Left lobe of liver (tissue), 2 donors: ENCODE measurements around the gene AP1S2. TPM values are rescaled to one million over a fixed set of nuclear protein-coding genes. Genes with fewer than 3 reads are reported as not detected.
"Not testable (repeated sequence)": the region's sequence is repeated elsewhere in the genome, so short reads cannot be mapped to it uniquely, and the experiment has no call there.

Experiments
- ATAC-seq: fragments of 200-7000 bp; cut with Tn5 transposase; one replicate; pipeline ENCODE4 v1.9.1; 2020; ENCODE audit warnings: mild to moderate bottlenecking, moderate library complexity
- DNase-seq: peaks from one replicate; pipeline ENCODE4 v3.0.0-alpha.2; 2020; ENCODE audit warnings: low spot score
- total RNA-seq: library from RNA; stranded (reverse); gene quantifications from one replicate; pipeline ENCODE4 v1.2.1, GENCODE V29; 2021
- donor health status: DM: no; HTN: no; CAD: no; lungs with moderate emphysema.
- donor health status: DM: no; HTN: yes; CAD: no.

AP1S2 gene
- total RNA-seq: 3.9 TPM

DNA sequence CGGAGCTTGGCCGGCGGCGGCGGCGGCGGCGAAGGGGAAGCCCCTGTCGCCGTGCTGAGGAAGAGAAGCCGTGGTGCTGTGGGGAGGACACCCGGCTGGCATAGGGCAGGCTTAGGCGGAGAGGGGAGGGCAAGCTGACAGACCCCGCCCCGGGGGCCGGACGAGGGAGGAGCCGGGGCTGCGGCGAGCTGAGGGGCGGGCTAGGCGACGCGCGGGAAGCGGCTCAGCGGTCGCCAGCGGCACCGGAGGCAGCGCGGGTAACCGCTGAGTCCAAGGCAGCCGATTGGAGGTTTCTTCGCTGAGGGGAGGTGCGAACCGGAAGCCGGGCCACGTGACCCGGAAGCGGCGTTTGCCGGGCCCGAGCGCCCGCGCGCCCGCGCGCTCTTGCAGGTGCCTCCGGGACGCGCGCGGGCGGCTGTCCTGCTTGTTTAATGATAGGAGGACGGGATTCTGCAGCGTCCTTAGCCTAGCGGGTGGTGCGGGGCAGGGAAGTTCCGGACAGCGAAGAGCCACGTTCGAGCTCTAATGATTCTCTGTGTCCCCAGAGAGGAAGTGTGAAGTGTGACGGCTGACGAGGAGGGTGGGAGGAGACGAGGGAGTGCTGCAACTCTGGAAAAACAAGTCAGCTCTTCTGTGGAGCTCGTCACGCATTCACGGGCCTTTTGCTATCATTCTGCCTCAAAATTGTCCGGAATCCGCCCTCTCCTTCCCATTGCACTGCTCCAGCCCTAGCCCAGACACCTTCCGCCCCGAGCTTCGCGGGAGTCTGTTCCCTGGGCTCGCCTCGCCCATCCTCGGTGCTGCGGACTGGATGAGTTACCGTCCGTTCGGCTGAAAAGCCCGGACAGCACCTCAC lies at the start of gene AP1S2:
TSS of gene AP1S2 (minus strand) at position 102 of the 856 bp plus-strand sequence. CDS start 2,289 bp downstream, outside the sequence.
- DNase-seq (peak; percentile 93), ATAC-seq (peak; percentile 97)

DNA sequence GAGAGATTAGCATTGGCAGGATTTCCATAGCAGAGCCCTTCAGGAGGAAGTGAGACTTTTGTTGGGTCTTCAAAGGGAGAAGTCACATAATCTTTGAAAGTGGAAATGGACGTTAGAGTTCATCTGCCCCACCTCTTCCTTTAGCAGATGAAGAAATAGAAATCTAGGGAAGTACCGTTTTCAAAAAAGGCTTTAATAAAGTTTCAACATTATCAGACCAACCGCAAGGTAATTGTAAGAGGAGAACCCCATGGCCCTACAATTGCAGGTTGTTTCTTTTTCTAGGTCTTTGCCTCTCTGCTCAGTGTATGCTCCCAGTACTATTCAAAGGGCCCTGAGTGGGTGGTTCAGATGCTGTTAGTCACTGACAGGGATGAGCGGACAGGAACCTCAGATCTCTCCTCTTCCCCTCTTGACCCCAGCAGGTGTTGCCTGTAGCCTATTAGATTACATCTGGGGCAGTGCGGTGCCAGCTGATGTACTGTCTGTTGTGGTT lies 48.6 kb upstream of the AP1S2 start:
- ATAC-seq (no peak), DNase-seq (no peak)

- ATAC-seq (no peak), DNase-seq (no peak)
Observed at GRCh38 chrX:15895334-15895733, 40.7 kb upstream of the AP1S2 start.

GRCh38 chrX:15894724-15895123 lies 40.1 kb upstream of the AP1S2 start:
- ATAC-seq: no peak

GRCh38 chrX:15890463-15890862 lies 35.9 kb upstream of the AP1S2 start:
- ATAC-seq (no peak), DNase-seq (no peak)

More at GRCh38 chrX:15894724-15895123, 40.1 kb upstream of the AP1S2 start:
- DNase-seq: no peak

- no peak for DNase-seq
- no peak for ATAC-seq
Observed at GRCh38 chrX:15888062-15888461, 33.4 kb upstream of the AP1S2 start.

- no peak for DNase-seq
- ATAC-seq: no peak
Observed at GRCh38 chrX:15883540-15883863, 28.9 kb upstream of the AP1S2 start.

DNA sequence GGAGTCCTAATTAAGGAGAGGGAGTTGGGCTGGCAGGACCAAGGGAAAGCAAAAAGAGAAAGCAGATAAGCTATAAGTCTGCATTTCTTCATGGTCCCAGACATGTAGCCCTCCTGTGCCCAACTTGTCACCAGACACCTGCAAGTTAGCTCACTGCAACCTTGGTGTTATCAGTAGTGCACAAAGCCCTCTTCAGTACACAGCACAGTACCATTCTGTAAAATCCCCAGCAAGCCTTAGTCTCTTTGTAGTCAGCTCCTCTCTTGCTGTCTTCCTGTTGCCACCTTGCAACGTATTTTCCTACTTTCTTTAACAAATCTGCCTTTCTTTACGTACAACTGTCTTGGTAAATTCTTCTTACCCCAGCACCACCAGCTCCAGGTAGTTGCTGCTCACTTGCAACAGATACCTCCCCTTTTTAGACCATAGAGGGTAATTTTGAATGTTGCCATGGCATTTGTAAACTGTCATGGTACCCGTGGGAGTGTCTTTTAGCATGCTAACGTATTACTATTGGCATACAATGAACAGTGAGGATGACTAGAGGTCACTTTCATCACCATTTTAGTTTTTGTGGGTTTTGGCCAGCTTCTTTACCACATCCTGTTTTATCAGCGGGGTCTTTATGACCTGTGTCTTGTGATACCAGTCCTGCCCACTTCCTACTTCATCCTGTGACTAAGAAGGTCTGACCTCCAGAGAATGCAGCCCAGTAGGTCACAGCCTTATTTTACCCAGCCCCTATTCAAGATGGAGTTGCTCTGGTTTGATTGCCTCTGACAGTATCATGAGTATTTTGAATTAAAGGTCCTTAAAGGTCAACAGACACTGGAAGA lies 28.3 kb upstream of the AP1S2 start:
- no peak for DNase-seq
- ATAC-seq: no peak

DNA sequence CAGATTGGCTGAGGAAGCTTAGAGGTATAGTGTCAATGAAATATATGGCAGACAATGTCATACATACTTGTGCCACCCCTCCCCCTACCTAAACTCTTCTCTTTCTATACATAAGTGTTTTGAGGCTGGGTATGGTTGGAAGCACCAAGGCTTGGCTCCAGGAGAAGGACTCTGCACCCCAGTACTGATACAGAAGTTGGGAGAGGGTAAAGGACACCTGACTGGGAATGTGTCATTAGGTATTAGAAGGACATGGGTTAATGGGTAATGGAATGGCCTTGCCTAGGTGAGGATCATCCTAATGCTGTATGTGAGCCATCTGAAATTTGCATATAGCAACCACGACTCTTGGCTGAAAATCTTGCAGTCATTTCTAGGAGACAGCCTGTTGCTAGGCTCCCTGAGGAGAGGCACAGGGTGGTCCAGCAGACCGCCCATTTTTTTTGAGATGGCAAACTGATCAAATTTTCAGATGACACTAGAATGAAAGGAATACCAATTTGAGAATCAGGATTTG lies 26.8 kb upstream of the AP1S2 start:
- DNase-seq: no peak
- no peak for ATAC-seq

GRCh38 chrX:15877914-15878313 lies 23.3 kb upstream of the AP1S2 start:
- not testable (repeated sequence) for DNase-seq, ATAC-seq

DNA sequence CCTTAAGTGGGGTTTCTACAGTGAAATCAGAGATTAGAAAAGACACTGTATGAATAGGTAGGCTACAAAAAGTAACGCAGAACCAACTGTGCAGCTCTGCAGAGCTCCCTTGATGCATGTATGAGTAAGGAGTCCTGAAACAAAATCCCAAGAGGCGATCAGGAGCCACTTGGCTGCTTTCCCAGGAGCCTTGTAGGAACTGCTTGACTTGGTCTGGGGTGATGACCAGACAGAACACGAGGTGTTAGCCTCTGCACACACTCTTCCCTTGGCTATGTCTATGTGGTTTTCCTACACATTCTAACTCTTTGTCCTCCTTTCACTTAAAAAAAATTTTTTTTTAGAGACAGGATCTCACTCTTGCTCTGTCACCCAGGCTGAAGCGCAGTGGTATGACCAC lies 22.8 kb upstream of the AP1S2 start:
- DNase-seq: no peak
- ATAC-seq: no peak

GRCh38 chrX:15874672-15875071 lies 20.1 kb upstream of the AP1S2 start:
- DNase-seq: no peak
- no peak for ATAC-seq

GRCh38 chrX:15873566-15873965 lies 19.0 kb upstream of the AP1S2 start:
- no peak for ATAC-seq
- no peak for DNase-seq

DNA sequence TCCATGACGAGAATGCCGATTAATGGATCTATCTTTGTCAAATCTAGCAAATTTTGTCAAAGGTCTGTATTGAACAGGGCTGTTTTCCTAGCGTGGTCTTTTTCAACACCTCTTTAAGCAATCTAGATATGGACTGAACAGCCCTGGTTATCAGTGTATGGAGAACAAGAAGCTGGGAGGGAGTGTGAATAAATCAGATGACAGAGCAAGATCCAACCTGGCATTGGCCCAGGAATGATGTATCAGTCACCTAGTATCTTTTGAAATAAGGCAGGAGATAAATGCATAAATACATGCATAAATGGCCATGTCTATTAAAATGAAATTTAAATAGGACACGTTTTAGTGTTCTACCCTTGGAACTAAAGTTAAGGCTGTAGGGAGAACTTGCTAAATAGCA lies 15.7 kb upstream of the AP1S2 start:
- no peak for ATAC-seq
- DNase-seq: no peak

DNA sequence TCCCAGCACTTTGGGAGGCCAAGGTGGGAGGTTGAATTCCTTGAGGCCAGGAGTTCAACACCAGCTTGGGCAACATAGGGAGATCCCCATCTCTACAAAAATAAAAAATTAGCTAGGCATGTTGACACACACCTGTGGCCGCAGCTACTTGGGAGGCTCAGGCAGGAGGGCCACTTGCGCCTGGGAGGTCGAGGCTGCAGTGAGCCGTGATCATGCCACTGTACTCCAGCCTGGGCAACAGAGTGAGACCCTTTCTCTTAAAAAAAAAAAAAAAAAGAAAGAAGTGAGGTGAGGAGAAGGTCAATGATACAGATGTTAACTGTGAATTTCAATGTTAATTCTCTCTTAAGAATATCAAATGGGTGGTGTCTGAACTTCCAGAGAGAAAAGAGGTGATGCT lies 15.1 kb upstream of the AP1S2 start:
- ATAC-seq (no peak), DNase-seq (no peak)

GRCh38 chrX:15866147-15866546 lies 11.5 kb upstream of the AP1S2 start:
- ATAC-seq (no peak), DNase-seq (no peak)

DNA sequence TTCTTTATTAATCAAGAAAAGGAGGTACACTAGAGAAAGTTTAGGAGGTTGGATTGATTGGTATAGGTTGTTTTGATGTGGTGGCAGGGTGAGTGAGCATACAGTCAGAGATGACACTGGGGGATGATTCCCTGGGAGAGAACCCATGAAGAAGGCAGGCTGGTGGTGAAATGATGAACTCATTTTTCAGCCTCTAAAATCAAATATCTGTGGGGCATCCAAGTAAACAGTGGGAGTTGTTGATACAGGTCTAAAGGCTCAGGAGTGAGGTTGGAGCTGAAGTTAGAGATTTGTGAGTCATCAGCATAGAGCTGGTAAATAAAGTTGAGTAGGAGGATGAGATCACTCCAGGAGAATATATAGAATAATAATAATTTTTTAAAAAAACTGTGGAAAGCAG lies 10.0 kb upstream of the AP1S2 start:
- no peak for DNase-seq

DNA sequence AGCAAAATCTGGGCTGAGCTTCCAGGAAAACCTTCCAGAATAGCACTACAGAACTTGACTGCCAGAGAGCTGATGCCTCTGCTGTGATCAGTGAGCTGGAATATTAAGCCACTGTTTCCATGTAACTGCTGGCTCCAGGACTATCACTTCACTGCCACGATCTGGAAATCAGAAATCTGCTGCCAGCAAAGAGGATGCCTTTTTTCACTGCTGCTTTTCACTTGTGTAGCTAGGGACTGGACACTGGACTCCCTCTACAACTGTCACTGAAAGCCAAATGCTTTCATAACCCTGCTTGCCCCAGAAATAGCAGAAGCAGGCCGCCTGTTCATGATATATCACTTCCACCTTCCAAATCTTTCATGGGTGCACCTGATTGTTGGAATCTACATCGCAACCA lies 9.4 kb upstream of the AP1S2 start:
- DNase-seq (no peak), ATAC-seq (no peak)

More for the DNA sequence above, 10.0 kb upstream of the AP1S2 start:
- no peak for ATAC-seq

GRCh38 chrX:15860921-15861320 lies 6.3 kb upstream of the AP1S2 start:
- DNase-seq: no peak
- no peak for ATAC-seq

DNA sequence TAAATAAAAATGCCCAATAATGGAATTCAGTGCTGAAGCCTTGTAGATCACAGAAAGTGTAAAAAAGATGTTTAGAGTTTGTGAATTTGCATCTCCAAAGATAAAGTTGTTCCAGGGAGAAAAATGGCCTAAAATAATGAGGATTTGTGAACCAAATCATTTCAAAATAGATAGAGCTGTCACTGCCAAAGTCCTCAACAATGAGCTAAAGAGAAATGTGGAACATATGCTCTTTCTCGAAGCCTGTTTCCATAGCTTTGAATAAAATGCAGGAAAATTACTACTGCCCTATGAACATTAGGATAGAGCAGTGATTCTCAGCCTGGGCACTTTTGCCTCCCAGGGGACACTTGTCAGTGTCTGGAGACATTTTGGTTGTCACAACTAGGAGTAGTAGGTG lies 3.4 kb upstream of the AP1S2 start:
- ATAC-seq (no peak), DNase-seq (no peak)

- no peak for DNase-seq
- ATAC-seq: no peak
Observed at GRCh38 chrX:15856636-15857035, 2.0 kb upstream of the AP1S2 start.

DNA sequence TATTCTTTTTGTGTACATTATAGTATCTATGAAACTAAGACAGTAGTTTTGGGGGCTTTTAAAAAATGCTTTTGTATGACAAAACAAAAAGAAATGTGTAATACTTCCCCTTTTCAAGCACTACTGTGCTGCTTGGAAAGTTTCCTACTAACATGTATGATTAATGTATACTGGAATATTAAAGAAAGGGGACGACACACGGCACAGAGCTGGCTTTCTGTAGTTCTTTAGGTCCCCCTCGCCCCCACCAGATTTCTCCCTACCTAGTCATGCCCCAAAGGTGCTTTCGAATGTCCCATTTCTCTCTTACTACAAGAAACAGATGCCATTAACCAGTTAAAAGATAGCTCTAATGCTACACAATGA lies 1.6 kb upstream of the AP1S2 start:
- DNase-seq (no peak), ATAC-seq (no peak)
